K562 (cell line): ENCODE results near the gene TBCCD1. TPM values are rescaled to one million over a fixed set of nuclear protein-coding genes. Genes with fewer than 3 reads are reported as not detected.

Experiments used
- CBFB ChIP-seq: sonication (generic); formaldehyde crosslinking; IDR thresholded peaks from 2 replicates; pipeline ENCODE4 v1.4.0; 2020; ENCODE audit warnings: mild to moderate bottlenecking, missing genetic modification reagents
- GATAD2A ChIP-seq: fragments of 450-650 bp; IDR thresholded peaks from 2 replicates; pipeline ENCODE4 v1.6.1; 2017
- HDAC1 ChIP-seq, 2 experiments: fragments of 450-650 bp; IDR thresholded peaks; 2 replicates each; pipeline ENCODE4 v1.6.1; 2016 to 2017; ENCODE audit warnings: inconsistent platforms in 1 of 2, mild to moderate bottlenecking in 1 of 2, moderate library complexity in 1 of 2
- NELFE ChIP-seq: IDR thresholded peaks from 2 replicates; pipeline ENCODE4 v1.6.1; 2011; ENCODE audit warnings: mild to moderate bottlenecking; ENCODE audit not compliant: insufficient read depth, insufficient read length
- SMARCA5 ChIP-seq: fragments of 450-650 bp; IDR thresholded peaks from 2 replicates; pipeline ENCODE4 v1.6.1; 2016
- SP1 ChIP-seq: sonication (generic); formaldehyde crosslinking; IDR thresholded peaks from 2 replicates; pipeline ENCODE4 v1.8.1; 2022; ENCODE audit warnings: mild to moderate bottlenecking, missing genetic modification reagents
- TAF7 ChIP-seq: fragments of 450-650 bp; IDR thresholded peaks from 2 replicates; pipeline ENCODE4 v1.6.1; 2016; ENCODE audit warnings: missing genetic modification characterization, missing compliant biosample characterization
- ZC3H8 ChIP-seq: fragments of 450-650 bp; IDR thresholded peaks from 2 replicates; pipeline ENCODE4 v1.6.1; 2017
- ZNF384 ChIP-seq: IDR thresholded peaks from 2 replicates; pipeline ENCODE4 v1.6.1; 2012; ENCODE audit warnings: low read depth, low read length, improper control_type of control experiment
- ZNF778 ChIP-seq: fragments of 450-650 bp; formaldehyde crosslinking; IDR thresholded peaks from 2 replicates; pipeline ENCODE4 v1.4.0; 2020; ENCODE audit warnings: mild to moderate bottlenecking, moderate library complexity
- ZNF830 ChIP-seq: fragments of 250-450 bp; sonication (Bioruptor Pico); IDR thresholded peaks from 2 replicates; pipeline ENCODE4 v1.5.0; 2021; ENCODE audit warnings: mild to moderate bottlenecking
- polyA plus RNA-seq, 8 experiments: library from polyadenylated mRNA; depleted of rRNA in 4 of 8; stranded (reverse) in 5 of 8; unstranded in 3 of 8; fragments of >200 nt; fragmentation: Nextera tagmentation in 2 of 8; fragmentation: Illumina TruSeq in 1 of 8; extraction: Ambion mirVana in 2 of 8; extraction: Trizol in 1 of 8; gene quantifications; 2 replicates each; pipeline versions ENCODE4 v1.2.1 to v1.2.3, GENCODE V29; 2011 to 2014; ENCODE audit warnings: inconsistent platforms in 1 of 8, missing spikeins in 1 of 8
- total RNA-seq, 7 experiments: library from RNA; depleted of rRNA in 6 of 7; stranded (reverse); fragments of >200 nt in 6 of 7; fragmentation: Illumina TruSeq in 2 of 7; extraction: Trizol in 2 of 7; gene quantifications; 2 replicates each; pipeline versions ENCODE4 v1.2.1 to v1.2.3, GENCODE V29; 2011 to 2021; ENCODE audit warnings: low replicate concordance in 1 of 7
- TF ChIP-seq, protein P1 (sequence below), 2 experiments: fragments of 250-450 bp in 1 of 2; fragments of 450-650 bp in 1 of 2; sonication (Bioruptor Pico) in 1 of 2; IDR thresholded peaks; 2 replicates each; pipeline versions ENCODE4 v1.6.1 to v1.8.0; 2016 to 2021; ENCODE audit warnings: mild to moderate bottlenecking in 2 of 2, moderate library complexity in 2 of 2, missing compliant biosample characterization in 1 of 2, missing genetic modification characterization in 1 of 2
- TF ChIP-seq, protein P2 (sequence below): IDR thresholded peaks from 2 replicates; pipeline ENCODE4 v1.6.1; 2011; ENCODE audit warnings: borderline replicate concordance, low read depth, mild to moderate bottlenecking, moderate library complexity, low read length; ENCODE audit not compliant: insufficient read depth, poor library complexity, severe bottlenecking
- TF ChIP-seq, protein P3 (sequence below): fragments of 450-650 bp; IDR thresholded peaks from 2 replicates; pipeline ENCODE4 v1.7.0; 2016; ENCODE audit warnings: borderline replicate concordance
- TF ChIP-seq, protein P4 (sequence below): sonication (generic); formaldehyde crosslinking; IDR thresholded peaks from 2 replicates; pipeline ENCODE4 v1.8.0; 2023; ENCODE audit warnings: mild to moderate bottlenecking, missing genetic modification reagents
- TF ChIP-seq, protein P5 (sequence below): sonication (generic); formaldehyde crosslinking; IDR thresholded peaks from 2 replicates; pipeline ENCODE4 v1.4.0; 2020; ENCODE audit warnings: mild to moderate bottlenecking, missing genetic modification reagents

The TBCCD1 gene
- total and polyA plus RNA-seq, 9 of the 15 experiments (the other 6 are each of a cell fraction or from before 2014, with no cell fraction given): 17.7 to 31.1 (median 21.2) TPM

DNA sequence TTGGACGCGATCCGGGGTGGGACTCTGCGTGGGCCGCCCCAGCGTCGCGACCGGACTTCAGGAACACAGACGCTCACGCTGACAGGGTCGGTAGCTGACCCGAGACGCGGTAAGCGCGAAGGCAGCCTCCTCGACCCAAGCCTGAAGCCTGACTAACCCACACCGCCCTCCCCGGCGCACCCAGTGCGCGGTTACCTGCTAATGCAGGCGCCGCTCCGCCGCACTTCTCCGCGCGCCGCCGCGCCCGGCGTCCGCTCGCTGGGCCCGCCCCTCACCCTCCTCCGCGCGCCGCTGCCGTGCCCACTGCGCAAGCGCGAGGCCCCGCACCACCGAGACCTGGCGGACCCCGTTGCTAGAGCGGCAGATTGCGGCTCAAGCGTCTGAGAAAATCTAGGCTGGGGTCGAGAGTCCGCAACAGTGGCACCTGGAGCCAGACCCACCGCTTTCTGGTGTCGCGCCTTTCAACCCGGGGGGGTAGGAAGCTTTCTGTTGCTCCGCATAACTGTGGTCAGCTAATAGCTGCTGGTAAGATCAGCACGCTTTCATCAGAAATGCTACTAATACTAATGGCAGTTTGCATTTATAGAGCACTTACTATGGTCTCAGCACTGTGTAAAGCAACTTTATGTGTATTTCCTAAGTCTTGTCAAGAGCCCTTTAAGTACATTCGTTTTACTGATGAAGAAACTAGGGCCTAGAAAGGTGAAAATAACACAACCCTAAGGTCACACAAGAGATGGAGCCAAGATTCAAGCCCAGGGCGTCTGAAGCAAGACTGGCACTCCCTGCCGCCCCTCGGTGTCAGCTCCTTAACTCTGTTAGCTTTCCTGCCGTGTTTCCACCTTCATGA, at the start of gene TBCCD1 (continued):
- TF ChIP-seq, protein P1, sequence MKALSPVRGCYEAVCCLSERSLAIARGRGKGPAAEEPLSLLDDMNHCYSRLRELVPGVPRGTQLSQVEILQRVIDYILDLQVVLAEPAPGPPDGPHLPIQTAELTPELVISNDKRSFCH (CRISPR knock-in tag; IDR thresholded peaks at IDR 0.05): no peak
- TF ChIP-seq, protein P1 (tag; IDR thresholded peaks at IDR 0.05): peak; percentile 49; the same call in 1 of the 2 replicates
- TF ChIP-seq NELFE (no peak), CBFB (CRISPR knock-in tag) (peak; percentile 22; the same call in 1 of the 2 replicates), GATAD2A (no peak), ZNF778 (CRISPR knock-in tag) (no peak), ZC3H8 (no peak), SMARCA5 (no peak), HDAC1 (IDR thresholded peaks at IDR 0.05) (peak in 1 of 2 experiments; percentile 74; a peak in 2 of 4 replicates), ZNF830 (CRISPR knock-in tag) (no peak), TAF7 (no peak; the same call in 1 of the 2 replicates), ZNF384 (no peak), SP1 (CRISPR knock-in tag) (peak; percentile 61)
- TF ChIP-seq, protein P2, sequence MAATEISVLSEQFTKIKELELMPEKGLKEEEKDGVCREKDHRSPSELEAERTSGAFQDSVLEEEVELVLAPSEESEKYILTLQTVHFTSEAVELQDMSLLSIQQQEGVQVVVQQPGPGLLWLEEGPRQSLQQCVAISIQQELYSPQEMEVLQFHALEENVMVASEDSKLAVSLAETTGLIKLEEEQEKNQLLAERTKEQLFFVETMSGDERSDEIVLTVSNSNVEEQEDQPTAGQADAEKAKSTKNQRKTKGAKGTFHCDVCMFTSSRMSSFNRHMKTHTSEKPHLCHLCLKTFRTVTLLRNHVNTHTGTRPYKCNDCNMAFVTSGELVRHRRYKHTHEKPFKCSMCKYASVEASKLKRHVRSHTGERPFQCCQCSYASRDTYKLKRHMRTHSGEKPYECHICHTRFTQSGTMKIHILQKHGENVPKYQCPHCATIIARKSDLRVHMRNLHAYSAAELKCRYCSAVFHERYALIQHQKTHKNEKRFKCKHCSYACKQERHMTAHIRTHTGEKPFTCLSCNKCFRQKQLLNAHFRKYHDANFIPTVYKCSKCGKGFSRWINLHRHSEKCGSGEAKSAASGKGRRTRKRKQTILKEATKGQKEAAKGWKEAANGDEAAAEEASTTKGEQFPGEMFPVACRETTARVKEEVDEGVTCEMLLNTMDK: no peak
- TF ChIP-seq, protein P3, sequence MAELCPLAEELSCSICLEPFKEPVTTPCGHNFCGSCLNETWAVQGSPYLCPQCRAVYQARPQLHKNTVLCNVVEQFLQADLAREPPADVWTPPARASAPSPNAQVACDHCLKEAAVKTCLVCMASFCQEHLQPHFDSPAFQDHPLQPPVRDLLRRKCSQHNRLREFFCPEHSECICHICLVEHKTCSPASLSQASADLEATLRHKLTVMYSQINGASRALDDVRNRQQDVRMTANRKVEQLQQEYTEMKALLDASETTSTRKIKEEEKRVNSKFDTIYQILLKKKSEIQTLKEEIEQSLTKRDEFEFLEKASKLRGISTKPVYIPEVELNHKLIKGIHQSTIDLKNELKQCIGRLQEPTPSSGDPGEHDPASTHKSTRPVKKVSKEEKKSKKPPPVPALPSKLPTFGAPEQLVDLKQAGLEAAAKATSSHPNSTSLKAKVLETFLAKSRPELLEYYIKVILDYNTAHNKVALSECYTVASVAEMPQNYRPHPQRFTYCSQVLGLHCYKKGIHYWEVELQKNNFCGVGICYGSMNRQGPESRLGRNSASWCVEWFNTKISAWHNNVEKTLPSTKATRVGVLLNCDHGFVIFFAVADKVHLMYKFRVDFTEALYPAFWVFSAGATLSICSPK: no peak
- TF ChIP-seq, protein P4, sequence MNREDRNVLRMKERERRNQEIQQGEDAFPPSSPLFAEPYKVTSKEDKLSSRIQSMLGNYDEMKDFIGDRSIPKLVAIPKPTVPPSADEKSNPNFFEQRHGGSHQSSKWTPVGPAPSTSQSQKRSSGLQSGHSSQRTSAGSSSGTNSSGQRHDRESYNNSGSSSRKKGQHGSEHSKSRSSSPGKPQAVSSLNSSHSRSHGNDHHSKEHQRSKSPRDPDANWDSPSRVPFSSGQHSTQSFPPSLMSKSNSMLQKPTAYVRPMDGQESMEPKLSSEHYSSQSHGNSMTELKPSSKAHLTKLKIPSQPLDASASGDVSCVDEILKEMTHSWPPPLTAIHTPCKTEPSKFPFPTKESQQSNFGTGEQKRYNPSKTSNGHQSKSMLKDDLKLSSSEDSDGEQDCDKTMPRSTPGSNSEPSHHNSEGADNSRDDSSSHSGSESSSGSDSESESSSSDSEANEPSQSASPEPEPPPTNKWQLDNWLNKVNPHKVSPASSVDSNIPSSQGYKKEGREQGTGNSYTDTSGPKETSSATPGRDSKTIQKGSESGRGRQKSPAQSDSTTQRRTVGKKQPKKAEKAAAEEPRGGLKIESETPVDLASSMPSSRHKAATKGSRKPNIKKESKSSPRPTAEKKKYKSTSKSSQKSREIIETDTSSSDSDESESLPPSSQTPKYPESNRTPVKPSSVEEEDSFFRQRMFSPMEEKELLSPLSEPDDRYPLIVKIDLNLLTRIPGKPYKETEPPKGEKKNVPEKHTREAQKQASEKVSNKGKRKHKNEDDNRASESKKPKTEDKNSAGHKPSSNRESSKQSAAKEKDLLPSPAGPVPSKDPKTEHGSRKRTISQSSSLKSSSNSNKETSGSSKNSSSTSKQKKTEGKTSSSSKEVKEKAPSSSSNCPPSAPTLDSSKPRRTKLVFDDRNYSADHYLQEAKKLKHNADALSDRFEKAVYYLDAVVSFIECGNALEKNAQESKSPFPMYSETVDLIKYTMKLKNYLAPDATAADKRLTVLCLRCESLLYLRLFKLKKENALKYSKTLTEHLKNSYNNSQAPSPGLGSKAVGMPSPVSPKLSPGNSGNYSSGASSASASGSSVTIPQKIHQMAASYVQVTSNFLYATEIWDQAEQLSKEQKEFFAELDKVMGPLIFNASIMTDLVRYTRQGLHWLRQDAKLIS (CRISPR knock-in tag): peak; percentile 80
- TF ChIP-seq, protein P5, sequence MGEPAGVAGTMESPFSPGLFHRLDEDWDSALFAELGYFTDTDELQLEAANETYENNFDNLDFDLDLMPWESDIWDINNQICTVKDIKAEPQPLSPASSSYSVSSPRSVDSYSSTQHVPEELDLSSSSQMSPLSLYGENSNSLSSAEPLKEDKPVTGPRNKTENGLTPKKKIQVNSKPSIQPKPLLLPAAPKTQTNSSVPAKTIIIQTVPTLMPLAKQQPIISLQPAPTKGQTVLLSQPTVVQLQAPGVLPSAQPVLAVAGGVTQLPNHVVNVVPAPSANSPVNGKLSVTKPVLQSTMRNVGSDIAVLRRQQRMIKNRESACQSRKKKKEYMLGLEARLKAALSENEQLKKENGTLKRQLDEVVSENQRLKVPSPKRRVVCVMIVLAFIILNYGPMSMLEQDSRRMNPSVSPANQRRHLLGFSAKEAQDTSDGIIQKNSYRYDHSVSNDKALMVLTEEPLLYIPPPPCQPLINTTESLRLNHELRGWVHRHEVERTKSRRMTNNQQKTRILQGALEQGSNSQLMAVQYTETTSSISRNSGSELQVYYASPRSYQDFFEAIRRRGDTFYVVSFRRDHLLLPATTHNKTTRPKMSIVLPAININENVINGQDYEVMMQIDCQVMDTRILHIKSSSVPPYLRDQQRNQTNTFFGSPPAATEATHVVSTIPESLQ (CRISPR knock-in tag): no peak; the same call in 1 of the 2 replicates
